NCI-H2107 (cell line): ENCODE measurements around the gene OR51E2.

Source experiments
- DNase-seq: peaks from one replicate; lab custom pipeline; 2025; lab: John Stamatoyannopoulos, UW

The OR51E2 gene

GRCh38 chr11:4664183-4664582 is 33.5 kb downstream of the OR51E2 start:
- DNase-seq: no peak

- no peak for DNase-seq
Observed at GRCh38 chr11:4662876-4663275, 34.8 kb downstream of the OR51E2 start.

GRCh38 chr11:4658629-4659445 is 38.8 kb downstream of the OR51E2 start:
- no peak for DNase-seq

GRCh38 chr11:4654635-4655369 is 42.9 kb downstream of the OR51E2 start:
- DNase-seq: no peak

GRCh38 chr11:4647766-4648165 is 49.9 kb downstream of the OR51E2 start:
- no peak for DNase-seq

GRCh38 chr11:4645974-4646373 is 51.7 kb downstream of the OR51E2 start:
- no peak for DNase-seq

GRCh38 chr11:4644233-4644632 is 53.4 kb downstream of the OR51E2 start:
- no peak for DNase-seq

GRCh38 chr11:4643682-4644081 is 54.0 kb downstream of the OR51E2 start, which contains the start of gene OR51E1:
Gene OR51E1, plus strand, starts transcription at chr11:4643982. Its CDS starts 8,545 bp downstream, at chr11:4652527.
- DNase-seq: no peak

GRCh38 chr11:4643076-4643475 is 54.6 kb downstream of the OR51E2 start:
- DNase-seq: no peak

GRCh38 chr11:4642043-4642442 is 55.6 kb downstream of the OR51E2 start:
- no peak for DNase-seq

GRCh38 chr11:4641501-4641900 is 56.2 kb downstream of the OR51E2 start:
- no peak for DNase-seq

- no peak for DNase-seq
Observed at GRCh38 chr11:4639931-4640330, 57.7 kb downstream of the OR51E2 start.

GRCh38 chr11:4637662-4638047 is 60.0 kb downstream of the OR51E2 start:
- no peak for DNase-seq

- peak; percentile 64 for DNase-seq
Observed at GRCh38 chr11:4636962-4637661, 60.5 kb downstream of the OR51E2 start, which contains the start of gene OR51D1. Gene OR51D1, plus strand, starts transcription at chr11:4637477. Its CDS starts 2,314 bp downstream, at chr11:4639791.

GRCh38 chr11:4636136-4636535 is 61.5 kb downstream of the OR51E2 start:
- no peak for DNase-seq
